PC-9 (cell line): ENCODE measurements around the gene ZNF444.

Source experiments
- CTCF ChIP-seq: fragments of 200-600 bp; sonication (generic); conservative IDR thresholded peaks from 2 replicates; pipeline ENCODE4 v1.6.1; 2017; ENCODE audit warnings: mixed run types, antibody characterized with exemption, mild to moderate bottlenecking, moderate library complexity
- EZH2 ChIP-seq: fragments of 200-600 bp; sonication (generic); IDR thresholded peaks from 2 replicates; pipeline ENCODE4 v1.8.0; 2017; ENCODE audit warnings: antibody characterized with exemption, low read depth

- TF ChIP-seq CTCF (no peak), EZH2 (no peak)
These were observed 26.3 kb upstream of the ZNF444 start for GRCh38 chr19:56114778-56115110.
